Tracheal epithelial cell (primary cell): ENCODE results near the gene LYSMD3. TPM values are rescaled to one million over a fixed set of nuclear protein-coding genes. Genes with fewer than 3 reads are reported as not detected.

ENCODE experiments used
- total RNA-seq: library from RNA; depleted of rRNA; stranded (reverse); fragments of >200 nt; gene quantifications from 2 replicates; pipeline ENCODE4 v1.2.1, GENCODE V29; 2014

The LYSMD3 gene
- total RNA-seq = 9.6 and 10.4 TPM in 2 replicates

GRCh38 chr5:90529194-90529938, at the start of gene LYSMD3:
Gene LYSMD3 (minus strand): TSS chr5:90529584. CDS start chr5:90525289, 4,295 bp downstream.

GRCh38 chr5:90558344-90559192, 29.2 kb upstream of the LYSMD3 start, which contains the start of gene ADGRV1:
Gene ADGRV1 (plus strand): TSS chr5:90558797. CDS start chr5:90558896, 99 bp downstream.

GRCh38 chr5:90474235-90475107, 54.9 kb downstream of the LYSMD3 start, which contains the start of the genes MBLAC2 and POLR3G:
Gene MBLAC2 (minus strand): TSS chr5:90474771. CDS start chr5:90474292, 479 bp downstream.
Gene POLR3G (plus strand): TSS chr5:90474864. CDS start chr5:90485568, 10,704 bp downstream.

Other genes starting within 250 kb of the LYSMD3 start
- gene CETN3, start 119.8 kb downstream of the LYSMD3 start, total RNA-seq = 4.3 and 9.2 TPM in 2 replicates
- 2.9 and 3.8 TPM in 2 replicates for gene MBLAC2, start 54.8 kb downstream of the LYSMD3 start, total RNA-seq
- 7.0 and 9.4 TPM in 2 replicates for gene POLR3G, start 54.7 kb downstream of the LYSMD3 start, total RNA-seq
- gene ADGRV1, start 29.2 kb upstream of the LYSMD3 start, total RNA-seq = 0.85 and 0.96 TPM in 2 replicates